Measurements from ENCODE around the gene OR4D1.

Gene OR4D1

DNA sequence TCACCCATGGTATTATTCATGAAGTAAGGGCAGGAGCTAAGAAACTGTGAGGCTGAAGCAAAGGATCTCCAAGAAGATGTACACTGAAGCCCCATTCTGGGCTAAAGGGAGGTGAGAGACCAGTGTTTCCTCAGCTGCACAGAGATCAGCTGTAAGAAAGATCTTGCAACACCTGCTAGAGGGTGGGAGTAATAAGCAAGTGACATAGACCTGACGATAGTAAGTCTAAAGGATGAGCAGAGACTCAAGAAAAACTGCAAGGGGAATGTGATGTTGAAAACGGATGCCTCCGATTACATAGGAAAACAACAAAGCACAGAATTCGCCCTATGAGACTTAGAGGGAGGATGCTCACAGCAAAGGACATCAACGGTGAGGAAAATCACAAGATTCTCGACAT lies 18.5 kb downstream of the OR4D1 start, which contains the start of gene OR4D2:
Gene OR4D2 (plus strand): TSS at position 301 of the 400 bp plus-strand sequence. CDS start 2,674 bp downstream, outside the sequence.
- Histone ChIP-seq H3K4me3 (no peak within 1 kb of the TSS), H3K36me3 (replicated peaks) (no peaks in the 10 kb centered on the region), H3K4me1 (no peaks in the 10 kb centered on the region), H3K9me3 (no peaks in the 10 kb centered on the region), H3K27me3 (ENCODE audit: low read depth) (peaks cover 50% of the 10 kb centered on the region)
- no peak for DNase-seq (ENCODE audit: low spot score in 2 of 2)
- in situ Hi-C loops (cut with MboI; ENCODE audit: low sequenced_read_pairs), result no loop called here

DNA sequence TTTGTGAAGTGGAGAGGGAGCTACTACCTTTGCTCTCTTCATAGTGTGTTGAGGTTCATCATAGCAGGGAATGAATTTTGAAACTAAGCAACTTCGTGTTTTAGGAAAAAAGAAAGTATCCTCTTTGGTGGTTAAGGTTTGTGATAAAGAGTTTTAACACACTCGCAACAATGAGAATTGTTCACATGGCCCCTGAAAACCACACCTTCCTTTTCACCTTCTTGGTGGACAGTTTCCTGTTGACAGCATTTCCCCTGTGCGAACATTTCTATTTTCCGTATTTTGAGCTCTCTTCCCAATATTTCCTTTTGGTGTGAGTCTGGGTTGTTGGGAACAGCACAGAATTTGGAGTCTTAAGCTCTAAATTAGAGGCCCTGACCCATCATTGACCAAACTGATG lies 22.4 kb downstream of the OR4D1 start:
- Histone ChIP-seq H3K27me3 (ENCODE audit: low read depth) (peaks cover 55% of the 10 kb centered on the region), H3K9me3 (no peaks in the 10 kb centered on the region), H3K4me3 (no peak overlapping the region), H3K4me1 (no peaks in the 10 kb centered on the region), H3K36me3 (replicated peaks) (no peaks in the 10 kb centered on the region)
- DNase-seq (ENCODE audit: low spot score in 2 of 2), result no peak
- in situ Hi-C loops (cut with MboI; ENCODE audit: low sequenced_read_pairs), result no loop called here

DNA sequence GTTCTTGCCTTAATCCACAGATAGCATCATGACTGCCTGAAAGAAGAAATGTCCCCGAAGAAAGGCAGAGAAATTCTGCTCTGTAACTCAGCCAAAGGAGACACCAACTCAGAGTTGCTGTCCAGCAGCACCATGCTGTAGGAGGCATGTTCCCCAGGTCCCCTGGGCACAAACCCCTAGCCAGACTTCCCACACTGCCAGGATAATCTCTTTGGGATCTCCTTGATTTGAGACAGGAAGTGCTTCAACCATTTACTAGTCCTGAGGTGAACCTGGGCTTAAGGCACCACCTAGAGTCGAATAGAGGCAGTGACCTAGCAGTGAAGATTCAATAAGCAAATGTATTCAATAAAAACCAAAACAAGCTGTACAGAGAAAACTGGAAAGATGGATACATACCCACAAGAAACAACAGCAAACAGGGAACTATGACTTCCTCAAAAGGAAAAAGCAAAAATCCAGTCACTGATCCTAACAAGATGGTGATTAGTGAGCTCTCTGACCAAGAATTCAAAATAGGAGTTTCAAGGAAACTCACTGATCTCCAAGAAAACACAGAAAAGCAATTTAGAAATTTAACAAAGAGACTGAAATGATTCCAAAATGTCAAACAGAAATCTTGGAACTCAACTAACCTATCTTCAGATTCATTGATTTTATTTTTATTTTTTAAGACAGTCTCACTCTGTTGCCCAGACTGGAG lies 24.3 kb downstream of the OR4D1 start:
- peaks cover 51% of the 10 kb centered on the region for H3K27me3 ChIP-seq (ENCODE audit: low read depth)
- H3K36me3 ChIP-seq (replicated peaks), result no peaks in the 10 kb centered on the region
- H3K9me3 ChIP-seq, result no peaks in the 10 kb centered on the region
- peak; percentile 8 to 33 for DNase-seq (ENCODE audit: low spot score in 2 of 2)
- H3K4me1 ChIP-seq, result no peaks in the 10 kb centered on the region
- in situ Hi-C loops (cut with MboI; ENCODE audit: low sequenced_read_pairs), result no loop called here
- no peak overlapping the region for H3K4me3 ChIP-seq

DNA sequence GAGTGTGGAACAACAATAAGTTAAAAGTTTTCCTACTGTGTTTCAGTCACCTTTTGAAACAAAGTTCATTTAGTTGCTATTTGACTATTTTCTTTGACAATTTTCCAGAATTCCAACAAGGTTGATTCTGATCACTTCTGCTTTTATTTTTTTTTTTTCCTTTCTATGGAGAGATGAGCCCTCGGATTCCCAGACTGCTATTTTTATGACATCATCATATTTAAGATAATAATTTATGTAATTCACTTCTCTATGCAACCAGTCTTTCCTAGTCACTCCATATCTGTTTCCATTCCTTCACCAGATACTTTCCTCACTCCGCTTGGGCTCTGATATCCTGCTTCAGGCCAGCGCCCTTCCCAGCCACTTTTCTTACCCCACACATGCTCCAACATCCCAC lies 26.7 kb downstream of the OR4D1 start:
- in situ Hi-C loops (cut with MboI; ENCODE audit: low sequenced_read_pairs), result no loop called here
- H3K9me3 ChIP-seq, result no peaks in the 10 kb centered on the region
- H3K4me1 ChIP-seq, result no peaks in the 10 kb centered on the region
- H3K27me3 ChIP-seq (ENCODE audit: low read depth), result peaks cover 34% of the 10 kb centered on the region
- H3K4me3 ChIP-seq, result no peak overlapping the region
- no peak for DNase-seq (ENCODE audit: low spot score in 2 of 2)
- H3K36me3 ChIP-seq (replicated peaks), result no peaks in the 10 kb centered on the region

DNA sequence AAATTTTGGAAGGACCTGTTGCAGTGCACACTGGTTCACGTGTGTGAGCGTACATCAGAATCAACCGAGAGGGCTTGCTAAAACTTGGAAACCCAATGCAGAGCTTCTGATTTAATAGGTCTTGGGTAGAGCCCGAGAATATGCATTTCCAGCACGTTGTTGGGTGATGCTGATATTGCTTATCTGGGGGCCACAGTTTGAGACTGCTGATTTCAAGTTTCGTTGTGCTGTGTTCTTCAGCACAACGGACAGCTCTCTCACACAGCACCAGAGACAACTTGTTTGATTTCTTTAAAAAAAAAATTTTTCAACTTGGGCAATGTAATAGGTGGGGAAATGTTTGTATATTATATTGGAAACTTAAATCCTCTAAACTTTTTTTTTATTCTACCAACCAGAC lies 28.0 kb downstream of the OR4D1 start:
- H3K36me3 ChIP-seq (replicated peaks), result no peaks in the 10 kb centered on the region
- H3K27me3 ChIP-seq (ENCODE audit: low read depth), result peaks cover 23% of the 10 kb centered on the region
- no peak overlapping the region for H3K4me3 ChIP-seq
- no peak for DNase-seq (ENCODE audit: low spot score in 2 of 2)
- in situ Hi-C loops (cut with MboI; ENCODE audit: low sequenced_read_pairs), result no loop called here
- H3K4me1 ChIP-seq, result no peaks in the 10 kb centered on the region
- H3K9me3 ChIP-seq, result no peaks in the 10 kb centered on the region

DNA sequence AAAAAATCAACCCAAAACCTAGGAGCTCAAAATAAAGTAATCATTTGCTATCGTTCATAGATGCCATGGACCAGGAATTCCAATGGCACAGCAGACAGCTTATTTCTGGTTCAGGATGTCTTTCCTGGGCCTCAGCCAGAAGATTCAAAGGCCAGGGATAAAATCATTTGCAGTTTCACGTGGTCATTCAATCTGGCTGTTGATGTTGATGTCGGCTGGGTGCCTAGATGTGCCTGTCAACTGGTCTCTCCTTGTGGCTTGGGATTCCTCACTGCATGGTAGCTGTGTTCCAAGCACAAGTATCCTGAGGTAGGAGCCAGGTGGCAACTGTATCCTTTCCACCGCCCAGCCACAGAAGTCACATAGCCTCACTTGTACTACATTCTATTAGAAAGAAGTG lies 33.6 kb downstream of the OR4D1 start:
- Histone ChIP-seq H3K36me3 (replicated peaks) (no peaks in the 10 kb centered on the region), H3K4me3 (no peak overlapping the region), H3K9me3 (no peaks in the 10 kb centered on the region), H3K27me3 (ENCODE audit: low read depth) (no peaks in the 10 kb centered on the region), H3K4me1 (no peaks in the 10 kb centered on the region)
- DNase-seq (ENCODE audit: low spot score in 2 of 2), result no peak
- in situ Hi-C loops (cut with MboI; ENCODE audit: low sequenced_read_pairs), result no loop called here

DNA sequence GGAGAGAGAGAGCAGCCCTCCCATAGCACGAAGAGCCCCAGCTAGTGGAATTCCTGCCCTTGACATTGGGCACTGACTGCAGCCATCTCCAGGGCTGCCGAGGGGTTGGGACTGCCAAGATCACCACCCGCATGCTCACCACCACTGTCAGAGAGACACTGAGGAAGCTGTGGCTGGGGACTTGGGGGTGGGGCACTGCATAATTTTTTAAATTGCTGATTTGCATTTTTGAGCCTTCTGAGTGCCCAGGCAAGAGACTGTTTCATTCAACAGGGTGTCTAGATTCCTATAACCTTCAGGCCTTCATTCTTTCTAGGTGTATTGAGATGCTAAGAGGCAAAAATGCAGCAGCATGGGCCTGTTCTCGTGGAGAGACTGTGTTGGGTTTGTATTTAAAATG lies 35.3 kb downstream of the OR4D1 start:
- H3K9me3 ChIP-seq, result no peaks in the 10 kb centered on the region
- H3K4me3 ChIP-seq, result no peak overlapping the region
- in situ Hi-C loops (cut with MboI; ENCODE audit: low sequenced_read_pairs), result no loop called here
- no peak for DNase-seq (ENCODE audit: low spot score in 2 of 2)
- H3K4me1 ChIP-seq, result no peaks in the 10 kb centered on the region
- H3K36me3 ChIP-seq (replicated peaks), result no peaks in the 10 kb centered on the region
- H3K27me3 ChIP-seq (ENCODE audit: low read depth), result no peaks in the 10 kb centered on the region

DNA sequence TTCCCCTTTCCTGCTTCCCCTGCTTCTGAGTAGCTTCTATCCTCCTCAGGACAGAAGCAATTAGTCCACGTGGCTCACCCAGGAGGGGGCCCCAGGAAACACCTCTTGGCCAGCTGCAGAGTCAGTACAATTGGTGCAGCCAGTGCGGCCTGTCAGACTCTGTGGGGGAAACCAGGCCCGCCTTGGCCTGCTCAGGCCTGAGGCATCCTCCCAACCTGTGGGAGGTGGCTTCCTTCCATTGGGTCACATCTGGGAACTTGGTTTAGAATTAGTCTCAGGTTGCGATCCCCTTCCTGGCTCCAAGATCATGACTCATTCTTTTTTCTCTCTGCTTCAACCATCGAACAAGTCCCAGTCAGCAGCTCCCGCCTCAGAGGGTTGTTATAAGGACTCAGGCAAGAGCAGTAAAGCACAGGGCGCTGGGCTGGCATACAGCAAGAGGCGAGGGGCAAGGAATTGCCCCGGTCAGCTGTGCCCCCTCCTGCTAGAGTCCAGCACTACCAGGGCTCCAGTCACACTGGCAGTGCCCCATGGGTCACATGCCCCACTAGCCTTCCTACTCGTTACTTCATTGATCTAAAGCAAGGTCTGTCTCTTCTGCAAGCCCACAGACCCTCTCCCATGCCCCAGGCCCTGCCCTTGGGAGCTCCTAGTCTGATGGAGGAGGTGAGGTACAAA lies 36.3 kb downstream of the OR4D1 start:
- Histone ChIP-seq H3K9me3 (no peaks in the 10 kb centered on the region), H3K4me3 (no peak overlapping the region), H3K36me3 (replicated peaks) (no peaks in the 10 kb centered on the region), H3K27me3 (ENCODE audit: low read depth) (no peaks in the 10 kb centered on the region), H3K4me1 (no peaks in the 10 kb centered on the region)
- in situ Hi-C loops (cut with MboI; ENCODE audit: low sequenced_read_pairs), result no loop called here
- DNase-seq (ENCODE audit: low spot score in 2 of 2), result no peak

DNA sequence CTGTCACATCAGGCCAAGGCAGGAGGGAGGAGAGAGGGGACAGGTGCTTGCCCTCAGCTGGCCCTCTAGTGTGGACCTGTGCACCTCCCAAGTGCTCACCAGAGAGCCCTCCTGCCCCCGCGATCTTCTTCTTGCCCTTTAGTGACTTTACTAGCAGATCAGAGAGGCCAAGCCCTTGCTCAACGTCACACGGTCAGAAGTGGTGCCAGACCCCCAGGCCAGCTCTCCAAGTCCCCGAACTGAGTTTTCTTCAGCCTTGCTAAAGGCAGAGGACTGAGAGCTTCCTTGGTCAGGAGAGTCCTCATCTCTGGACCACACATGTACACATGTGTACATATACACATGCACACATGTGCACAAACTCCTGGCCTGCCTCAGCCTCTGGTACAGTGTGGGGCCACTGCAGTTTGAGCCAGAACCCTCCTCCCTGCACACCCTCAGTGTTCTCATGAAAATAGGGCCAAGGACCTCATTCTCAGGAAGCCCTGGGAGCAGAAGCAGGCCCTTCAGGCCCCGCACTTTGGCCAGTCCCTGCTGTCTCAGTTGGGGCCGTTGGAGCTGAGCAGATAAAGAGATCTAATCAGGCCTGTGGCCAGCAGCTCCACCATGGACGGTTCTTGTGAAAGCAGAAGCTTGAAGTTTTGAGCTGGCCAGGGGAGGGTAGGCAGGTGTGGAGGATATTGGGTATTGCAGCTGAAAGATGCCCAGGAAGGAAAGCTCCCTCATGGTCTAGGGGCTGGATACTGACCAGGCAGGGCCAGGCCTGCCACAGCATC lies 37.0 kb downstream of the OR4D1 start:
- Histone ChIP-seq H3K4me3 (no peak overlapping the region), H3K27me3 (ENCODE audit: low read depth) (no peaks in the 10 kb centered on the region), H3K4me1 (no peaks in the 10 kb centered on the region), H3K36me3 (replicated peaks) (no peaks in the 10 kb centered on the region), H3K9me3 (no peaks in the 10 kb centered on the region)
- no peak for DNase-seq (ENCODE audit: low spot score in 2 of 2)
- in situ Hi-C loops (cut with MboI; ENCODE audit: low sequenced_read_pairs), result no loop called here

DNA sequence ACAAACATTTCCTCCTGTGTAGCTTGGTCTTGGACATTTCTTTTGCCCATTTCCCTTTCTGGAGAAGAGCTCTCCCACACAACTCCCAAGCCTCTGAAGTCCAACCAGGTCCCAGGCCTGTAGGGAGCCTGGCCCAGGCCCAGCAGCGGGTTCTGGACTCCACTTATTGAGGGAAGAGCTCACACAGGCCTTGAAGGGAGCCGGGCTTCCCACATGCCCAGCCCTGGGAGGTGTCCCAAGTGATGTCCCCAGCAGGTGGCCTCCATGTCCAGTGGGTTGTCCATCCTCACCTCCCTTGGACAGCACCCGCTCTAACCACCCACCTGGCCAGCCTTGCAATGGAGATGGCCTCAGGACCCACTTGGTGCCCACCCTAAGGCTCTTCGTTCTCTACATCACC lies 38.4 kb downstream of the OR4D1 start:
- in situ Hi-C loops (cut with MboI; ENCODE audit: low sequenced_read_pairs), result no loop called here
- no peak for DNase-seq (ENCODE audit: low spot score in 2 of 2)
- Histone ChIP-seq H3K27me3 (ENCODE audit: low read depth) (no peaks in the 10 kb centered on the region), H3K36me3 (replicated peaks) (no peaks in the 10 kb centered on the region), H3K9me3 (no peaks in the 10 kb centered on the region), H3K4me3 (no peak overlapping the region), H3K4me1 (no peaks in the 10 kb centered on the region)

DNA sequence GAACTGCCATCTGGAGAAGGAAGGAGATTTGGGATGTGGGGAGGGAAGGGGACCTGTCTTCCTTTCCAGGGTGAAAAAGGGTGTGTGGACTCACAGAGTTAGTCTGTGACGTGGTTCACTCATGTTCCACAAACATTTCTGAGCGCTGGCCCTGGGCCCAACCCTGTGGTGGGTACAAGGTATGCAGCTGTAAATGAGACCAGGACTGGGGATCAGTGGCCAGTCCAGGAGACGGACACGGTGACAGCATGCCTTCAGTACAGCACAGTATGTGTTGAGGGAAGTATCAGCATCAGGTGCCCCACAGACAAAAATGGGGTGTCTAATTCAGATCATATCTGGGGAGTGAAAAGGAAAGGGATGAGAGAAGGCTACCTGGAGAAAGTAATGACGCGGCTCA lies 38.9 kb downstream of the OR4D1 start:
- H3K36me3 ChIP-seq (replicated peaks), result no peaks in the 10 kb centered on the region
- DNase-seq (ENCODE audit: low spot score in 2 of 2), result no peak
- H3K27me3 ChIP-seq (ENCODE audit: low read depth), result no peaks in the 10 kb centered on the region
- no peaks in the 10 kb centered on the region for H3K4me1 ChIP-seq
- in situ Hi-C loops (cut with MboI; ENCODE audit: low sequenced_read_pairs), result no loop called here
- no peaks in the 10 kb centered on the region for H3K9me3 ChIP-seq
- H3K4me3 ChIP-seq, result no peak overlapping the region

DNA sequence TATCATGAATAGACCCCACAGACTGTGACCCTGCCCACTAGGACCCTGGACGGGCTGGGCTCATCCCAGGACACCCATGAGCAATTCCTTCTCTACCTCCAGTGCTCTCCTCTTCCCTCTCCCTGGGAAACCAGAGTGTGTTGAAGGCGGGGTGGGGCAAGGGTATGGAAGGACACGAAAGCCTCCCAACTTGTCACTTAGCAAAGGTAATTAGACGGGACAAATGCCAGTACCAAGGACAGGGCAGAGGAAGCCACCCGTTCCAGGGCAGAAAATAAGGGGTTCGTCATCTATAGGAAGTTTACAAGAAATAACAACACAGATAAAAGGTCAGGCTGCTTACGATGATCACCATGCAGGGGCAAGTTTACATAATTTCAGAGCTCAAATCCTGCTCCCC lies 39.5 kb downstream of the OR4D1 start:
- Histone ChIP-seq H3K36me3 (replicated peaks) (no peaks in the 10 kb centered on the region), H3K9me3 (no peaks in the 10 kb centered on the region), H3K4me1 (no peaks in the 10 kb centered on the region), H3K4me3 (no peak overlapping the region), H3K27me3 (ENCODE audit: low read depth) (no peaks in the 10 kb centered on the region)
- DNase-seq (ENCODE audit: low spot score in 2 of 2), result no peak
- in situ Hi-C loops (cut with MboI; ENCODE audit: low sequenced_read_pairs), result no loop called here

DNA sequence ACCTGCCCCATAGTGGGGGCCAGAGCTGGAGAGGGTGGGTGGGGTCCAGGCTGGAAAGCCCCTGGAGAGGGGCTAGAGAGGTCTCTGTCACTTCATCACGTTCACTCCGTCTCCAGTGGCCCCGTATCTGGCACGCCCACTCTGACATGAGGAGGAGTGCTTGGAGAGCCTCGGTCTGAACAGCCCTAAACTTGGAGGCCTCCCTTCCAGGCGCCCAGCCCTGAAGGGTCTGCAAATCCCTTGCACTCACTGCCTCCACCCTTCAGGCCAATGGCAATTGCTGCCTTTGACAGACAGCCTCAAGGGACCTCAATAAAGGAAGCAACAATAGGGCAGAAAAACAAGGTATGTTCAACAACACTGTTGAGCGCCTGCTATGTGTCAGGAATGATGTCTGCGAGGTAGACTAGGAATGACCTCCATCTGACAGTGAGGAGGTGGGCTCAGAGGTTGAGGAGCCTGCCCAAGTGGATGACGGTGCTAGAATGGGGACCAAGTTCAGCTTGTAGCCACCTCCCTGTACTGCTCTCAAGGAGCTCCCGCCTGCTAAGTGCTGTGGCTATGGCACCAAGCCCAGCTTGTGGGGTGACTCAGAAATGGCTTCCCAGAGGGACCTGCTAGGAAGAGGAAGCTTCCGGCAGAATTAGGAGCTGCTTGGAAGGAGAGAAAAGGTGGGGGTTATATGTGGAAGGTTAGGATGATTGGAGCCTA lies 41.4 kb downstream of the OR4D1 start:
- Histone ChIP-seq H3K36me3 (replicated peaks) (no peaks in the 10 kb centered on the region), H3K4me1 (no peaks in the 10 kb centered on the region), H3K27me3 (ENCODE audit: low read depth) (no peaks in the 10 kb centered on the region), H3K9me3 (no peaks in the 10 kb centered on the region), H3K4me3 (no peak overlapping the region)
- in situ Hi-C loops (cut with MboI; ENCODE audit: low sequenced_read_pairs), result no loop called here
- DNase-seq (ENCODE audit: low spot score in 2 of 2), result no peak
